ENCODE results near the gene KCTD21. TPM values are rescaled to one million over a fixed set of nuclear protein-coding genes. Genes with fewer than 3 reads are reported as not detected.

The KCTD21 gene
- total and polyA plus RNA-seq, 9 donors = 7.4 to 24.7 (median 14.1) TPM

GRCh38 chr11:78210000-78210608 is 21.7 kb upstream of the KCTD21 start:
- WGBS, 3 donors = 86 to 90% (median 89%) methylated on average over 30 to 31 of the region's 31 CpGs
- no peak for DNase-seq
- intact Hi-C loops (cut with DNase I) = no loop called here

DNA sequence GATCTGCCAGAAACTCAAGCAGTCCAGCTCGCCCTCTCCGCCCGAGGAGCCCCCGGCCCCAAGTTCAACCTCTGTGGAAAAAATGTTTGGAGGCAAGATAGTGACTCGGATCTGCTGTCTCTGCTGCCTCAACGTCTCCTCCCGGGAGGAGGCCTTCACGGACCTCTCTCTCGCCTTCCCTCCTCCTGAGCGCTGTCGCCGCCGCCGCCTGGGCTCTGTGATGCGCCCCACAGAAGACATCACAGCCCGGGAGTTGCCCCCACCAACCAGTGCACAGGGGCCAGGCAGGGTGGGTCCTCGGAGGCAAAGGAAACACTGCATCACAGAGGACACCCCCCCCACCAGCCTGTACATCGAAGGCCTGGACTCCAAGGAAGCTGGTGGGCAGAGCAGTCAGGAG is 21.1 kb upstream of the KCTD21 start:
- H3K36me3 ChIP-seq = no peaks in the 10 kb centered on the region
- no peaks in the 10 kb centered on the region for H3K27me3 ChIP-seq
- TF ChIP-seq POLR2A (IDR thresholded peaks at IDR 0.05) = no peak
- TF ChIP-seq EP300 (IDR thresholded peaks at IDR 0.05) = no peak
- TF ChIP-seq CTCF (IDR thresholded peaks at IDR 0.05) = no peak
- no peak overlapping the region for H3K27ac ChIP-seq
- WGBS, 3 donors = 82 to 85% (median 85%) methylated on average over 17 to 18 of the region's 18 CpGs
- H3K4me3 ChIP-seq = no peak overlapping the region
- DNase-seq = no peak
- no peaks in the 10 kb centered on the region for H3K9me3 ChIP-seq
- no peaks in the 10 kb centered on the region for H3K4me1 ChIP-seq (ENCODE audit: insufficient read depth)
- intact Hi-C loops (cut with DNase I) = no loop called here

More at GRCh38 chr11:78210000-78210608, 21.7 kb upstream of the KCTD21 start:
- H3K9me3 ChIP-seq = no peaks in the 10 kb centered on the region
- TF ChIP-seq POLR2A (IDR thresholded peaks at IDR 0.05) = no peak
- no peak for TF ChIP-seq CTCF (IDR thresholded peaks at IDR 0.05)
- no peak for TF ChIP-seq EP300 (IDR thresholded peaks at IDR 0.05)
- no peaks in the 10 kb centered on the region for H3K36me3 ChIP-seq
- H3K27me3 ChIP-seq = no peaks in the 10 kb centered on the region
- no peak overlapping the region for H3K4me3 ChIP-seq
- no peaks in the 10 kb centered on the region for H3K4me1 ChIP-seq (ENCODE audit: insufficient read depth)
- H3K27ac ChIP-seq = no peak overlapping the region

GRCh38 chr11:78208257-78209165 is 20.1 kb upstream of the KCTD21 start:
- intact Hi-C loops (cut with DNase I) = no loop called here
- H3K9me3 ChIP-seq = no peaks in the 10 kb centered on the region
- no peaks in the 10 kb centered on the region for H3K4me1 ChIP-seq (ENCODE audit: insufficient read depth)
- TF ChIP-seq CTCF (IDR thresholded peaks at IDR 0.05) (no peak), POLR2A (IDR thresholded peaks at IDR 0.05) (no peak), EP300 (IDR thresholded peaks at IDR 0.05) (no peak)
- H3K4me3 ChIP-seq = no peak overlapping the region
- no peak overlapping the region for H3K27ac ChIP-seq
- H3K36me3 ChIP-seq = no peaks in the 10 kb centered on the region
- 82 to 88% (median 85%) methylated on average over 16 of the region's 16 CpGs for WGBS, 3 donors
- no peaks in the 10 kb centered on the region for H3K27me3 ChIP-seq
- DNase-seq = no peak

DNA sequence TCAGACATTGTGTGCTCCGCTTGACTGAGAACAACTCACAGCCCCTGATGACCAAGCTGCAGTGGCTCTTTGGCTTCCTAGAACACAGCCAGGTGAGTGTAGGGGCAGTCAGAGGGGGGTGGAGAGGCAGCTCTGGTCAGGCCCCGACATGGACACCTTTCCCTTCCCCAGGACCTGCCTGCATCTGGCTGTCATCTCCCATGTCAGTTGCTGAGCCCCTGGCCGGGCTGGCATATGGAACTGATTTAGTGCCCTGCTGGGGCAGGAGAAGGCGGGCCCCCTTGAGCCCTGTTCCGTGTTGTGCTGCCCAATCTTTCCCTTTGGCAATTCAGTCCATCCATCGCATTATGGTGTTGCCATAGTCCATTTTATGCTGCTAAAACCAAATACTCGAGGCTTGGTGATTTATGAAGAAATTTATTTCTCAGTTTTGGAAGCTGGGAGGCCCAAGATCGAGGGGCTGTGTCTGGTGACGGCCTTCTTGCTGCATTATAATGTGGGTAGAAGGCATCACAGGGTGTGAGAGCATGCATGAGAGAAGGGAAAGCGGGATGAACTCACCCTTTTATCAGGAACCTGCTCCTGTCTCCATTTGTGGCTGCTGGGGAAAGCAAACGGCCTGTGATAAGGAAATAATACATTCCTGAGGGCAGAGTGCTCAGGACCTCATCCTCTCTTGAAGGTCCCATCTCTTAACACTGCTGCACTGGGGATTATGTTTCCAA is 19.3 kb upstream of the KCTD21 start:
- intact Hi-C loops (cut with DNase I) = no loop called here
- H3K27me3 ChIP-seq = no peaks in the 10 kb centered on the region
- DNase-seq = no peak
- 73 to 85% (median 75%) methylated on average over 11 of the region's 11 CpGs for WGBS, 3 donors
- TF ChIP-seq EP300 (IDR thresholded peaks at IDR 0.05) (no peak), POLR2A (IDR thresholded peaks at IDR 0.05) (no peak), CTCF (IDR thresholded peaks at IDR 0.05) (no peak)
- no peak overlapping the region for H3K4me3 ChIP-seq
- H3K36me3 ChIP-seq = no peaks in the 10 kb centered on the region
- no peak overlapping the region for H3K27ac ChIP-seq
- H3K4me1 ChIP-seq (ENCODE audit: insufficient read depth) = no peaks in the 10 kb centered on the region
- H3K9me3 ChIP-seq = no peaks in the 10 kb centered on the region

All from ovary (tissue), 9 donors.